Loucy (cell line): ENCODE results near the gene NEIL1.
A peak's percentile ranks its signal among the peaks of the same experiment; 100 is the strongest.

ENCODE experiments used
- EZH2phosphoT487 ChIP-seq: fragments of 200-600 bp; IDR thresholded peaks from 2 replicates; pipeline ENCODE4 v1.6.1; 2018; ENCODE audit warnings: antibody characterized with exemption, mild to moderate bottlenecking, moderate library complexity, borderline replicate concordance
- TF ChIP-seq, protein P1 (sequence below): fragments of 200-600 bp; sonication (generic); conservative IDR thresholded peaks from 2 replicates; pipeline ENCODE4 v1.5.1; 2014; ENCODE audit warnings: mild to moderate bottlenecking, antibody characterized with exemption, low read length

DNA sequence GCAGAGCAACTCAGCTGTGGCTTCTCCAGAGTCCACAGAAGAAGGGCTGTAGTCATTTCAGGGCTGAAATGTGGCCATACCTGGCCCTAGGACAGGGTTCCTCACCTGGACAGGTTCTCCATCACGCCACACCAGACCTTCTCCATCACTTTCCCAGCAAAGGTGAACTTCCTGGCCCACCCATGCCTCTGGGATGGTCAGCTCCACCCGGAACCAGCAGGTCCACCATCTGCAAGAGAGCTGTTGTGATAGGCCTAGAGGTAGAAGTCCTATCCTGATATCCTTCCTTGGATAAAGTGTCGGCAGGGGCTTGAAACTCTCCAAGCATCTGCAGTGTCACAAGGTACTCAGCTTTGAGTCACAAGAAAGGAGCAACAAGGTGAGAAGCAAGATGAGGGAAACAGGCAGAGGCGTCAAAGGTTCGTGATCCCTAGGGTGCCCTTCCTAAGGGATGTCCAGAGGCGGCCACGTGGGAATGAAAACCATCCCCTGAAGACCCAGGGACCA, 20.6 kb downstream of the NEIL1 start:
- TF ChIP-seq, protein P1, sequence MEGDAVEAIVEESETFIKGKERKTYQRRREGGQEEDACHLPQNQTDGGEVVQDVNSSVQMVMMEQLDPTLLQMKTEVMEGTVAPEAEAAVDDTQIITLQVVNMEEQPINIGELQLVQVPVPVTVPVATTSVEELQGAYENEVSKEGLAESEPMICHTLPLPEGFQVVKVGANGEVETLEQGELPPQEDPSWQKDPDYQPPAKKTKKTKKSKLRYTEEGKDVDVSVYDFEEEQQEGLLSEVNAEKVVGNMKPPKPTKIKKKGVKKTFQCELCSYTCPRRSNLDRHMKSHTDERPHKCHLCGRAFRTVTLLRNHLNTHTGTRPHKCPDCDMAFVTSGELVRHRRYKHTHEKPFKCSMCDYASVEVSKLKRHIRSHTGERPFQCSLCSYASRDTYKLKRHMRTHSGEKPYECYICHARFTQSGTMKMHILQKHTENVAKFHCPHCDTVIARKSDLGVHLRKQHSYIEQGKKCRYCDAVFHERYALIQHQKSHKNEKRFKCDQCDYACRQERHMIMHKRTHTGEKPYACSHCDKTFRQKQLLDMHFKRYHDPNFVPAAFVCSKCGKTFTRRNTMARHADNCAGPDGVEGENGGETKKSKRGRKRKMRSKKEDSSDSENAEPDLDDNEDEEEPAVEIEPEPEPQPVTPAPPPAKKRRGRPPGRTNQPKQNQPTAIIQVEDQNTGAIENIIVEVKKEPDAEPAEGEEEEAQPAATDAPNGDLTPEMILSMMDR: peak; percentile 89; the same call in 1 of the 2 replicates
- no peak for TF ChIP-seq EZH2phosphoT487
